Suppressor macrophage treated with lipopolysaccharide for 4 hours (primary cell): ENCODE measurements around the gene TMEM132D.

Experiments
- DNase-seq: peaks from one replicate; pipeline ENCODE4 v3.0.0-alpha.2; 2020

TMEM132D gene

GRCh38 chr12:129527506-129527905 is 376.3 kb downstream of the TMEM132D start:
- DNase-seq = no peak

- no peak for DNase-seq
Measured at GRCh38 chr12:129523621-129524020, 380.2 kb downstream of the TMEM132D start.

DNA sequence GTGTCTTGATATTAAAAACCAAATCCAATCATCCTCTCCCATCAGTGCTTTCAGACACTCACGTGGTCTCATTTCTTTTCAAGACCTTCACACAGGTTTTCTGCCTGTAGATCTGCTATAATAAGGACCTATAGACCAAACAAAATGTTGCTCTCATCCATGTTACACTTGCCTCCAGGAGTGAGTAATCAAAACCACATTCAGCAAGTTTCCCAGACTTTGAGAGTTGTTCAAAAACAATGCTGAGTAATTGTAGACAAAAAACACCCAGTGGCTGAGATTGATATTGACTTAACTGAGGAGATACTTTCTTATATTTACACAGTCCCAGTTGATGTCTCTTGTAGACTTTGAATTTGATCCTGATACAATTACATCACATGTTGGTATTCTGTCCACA is 383.1 kb downstream of the TMEM132D start:
- DNase-seq = no peak

DNA sequence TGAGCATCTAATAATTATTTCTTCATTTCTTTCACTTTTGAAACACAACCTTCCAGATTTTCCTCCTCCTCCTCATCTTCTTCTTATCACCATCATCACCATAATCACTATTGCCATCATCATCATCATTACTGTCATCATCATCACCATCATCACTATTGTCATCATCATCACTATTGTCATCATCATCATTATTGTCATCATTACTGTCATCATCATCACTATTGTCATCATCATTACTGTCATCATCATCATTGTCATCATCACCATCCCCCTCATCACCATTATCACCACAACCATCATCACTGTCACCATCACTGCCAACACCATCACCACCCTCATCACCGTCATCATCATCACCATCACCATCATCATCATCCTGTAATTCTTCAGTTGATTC is 400.0 kb downstream of the TMEM132D start:
- DNase-seq = no peak

GRCh38 chr12:129496226-129496625 is 407.6 kb downstream of the TMEM132D start:
- DNase-seq = no peak

DNA sequence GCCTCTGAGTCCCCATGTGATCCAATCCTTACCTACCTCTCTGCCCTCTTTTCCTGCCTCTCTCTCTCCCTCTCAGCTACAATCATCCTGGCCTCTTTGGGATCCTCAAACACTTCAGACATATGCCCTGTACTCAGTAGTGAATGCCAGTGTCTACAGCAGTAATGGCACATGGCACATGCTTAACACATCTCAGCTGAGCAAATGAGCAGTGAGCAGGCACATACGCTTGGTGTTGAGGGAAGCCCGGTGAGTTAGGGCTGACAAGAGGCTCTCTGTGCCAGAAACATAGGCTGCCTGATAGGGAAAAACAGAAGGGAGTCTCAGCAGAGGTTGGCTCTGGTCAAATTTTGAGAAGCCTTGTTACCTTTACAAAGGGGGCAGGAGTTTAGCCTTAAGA is 409.1 kb downstream of the TMEM132D start:
- DNase-seq = no peak

DNA sequence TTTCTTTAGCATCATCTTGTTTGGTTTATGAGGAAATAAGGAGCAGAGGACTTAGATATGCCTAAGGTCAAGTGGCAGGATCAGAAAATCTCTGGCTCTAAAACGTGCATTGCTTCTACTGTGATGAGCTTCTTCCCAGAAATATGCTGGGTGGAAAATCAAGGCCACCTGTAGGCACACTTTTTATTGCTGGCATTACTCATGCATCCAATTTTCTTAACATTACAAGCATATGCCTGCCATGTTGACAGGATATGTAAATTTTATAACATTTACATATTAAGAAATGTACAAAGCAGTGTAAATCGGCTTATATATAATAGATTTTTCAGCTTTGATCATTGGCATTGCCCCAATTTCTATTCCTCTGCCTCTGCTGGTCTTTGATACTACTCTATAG is 409.6 kb downstream of the TMEM132D start:
- no peak for DNase-seq

- DNase-seq = no peak
Measured at GRCh38 chr12:129489100-129489676, 414.6 kb downstream of the TMEM132D start.

- no peak for DNase-seq
Measured at GRCh38 chr12:129486931-129487330, 416.9 kb downstream of the TMEM132D start.

DNA sequence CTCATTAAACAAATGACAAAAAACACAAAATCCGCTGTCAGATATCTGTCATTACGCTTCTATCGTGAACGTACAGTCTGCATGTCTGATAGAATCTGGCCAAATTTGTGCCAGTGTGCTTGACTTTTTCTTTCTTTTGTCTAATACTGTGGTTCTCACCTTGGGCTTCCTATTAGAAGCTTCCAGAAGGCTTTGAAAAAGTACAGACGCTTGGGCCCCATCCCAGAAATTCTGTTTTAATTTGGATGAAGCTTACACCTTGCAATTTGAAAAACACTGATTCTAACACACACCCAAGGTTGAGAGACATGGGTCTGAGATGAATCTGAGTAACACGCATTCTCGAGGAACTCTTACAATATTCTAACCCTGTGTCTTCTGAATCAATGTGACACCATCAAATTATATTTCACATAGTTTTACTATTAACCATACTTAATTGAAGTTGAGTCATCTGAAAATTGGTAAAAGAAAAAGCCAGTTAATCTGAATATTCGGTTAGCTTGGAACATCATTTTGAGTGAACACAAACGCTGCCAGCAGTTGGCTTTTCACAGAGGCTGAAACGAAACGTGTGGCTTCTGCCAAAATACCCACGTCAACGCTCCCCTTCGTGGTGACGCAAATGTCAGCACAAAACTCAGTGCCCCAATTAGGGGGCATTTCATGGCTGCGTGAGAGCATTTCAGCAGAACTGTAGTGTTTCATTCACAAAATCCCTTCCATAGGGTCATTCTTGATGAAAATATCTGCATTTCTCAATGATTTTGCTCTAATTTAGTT is 420.5 kb downstream of the TMEM132D start:
- DNase-seq = no peak

DNA sequence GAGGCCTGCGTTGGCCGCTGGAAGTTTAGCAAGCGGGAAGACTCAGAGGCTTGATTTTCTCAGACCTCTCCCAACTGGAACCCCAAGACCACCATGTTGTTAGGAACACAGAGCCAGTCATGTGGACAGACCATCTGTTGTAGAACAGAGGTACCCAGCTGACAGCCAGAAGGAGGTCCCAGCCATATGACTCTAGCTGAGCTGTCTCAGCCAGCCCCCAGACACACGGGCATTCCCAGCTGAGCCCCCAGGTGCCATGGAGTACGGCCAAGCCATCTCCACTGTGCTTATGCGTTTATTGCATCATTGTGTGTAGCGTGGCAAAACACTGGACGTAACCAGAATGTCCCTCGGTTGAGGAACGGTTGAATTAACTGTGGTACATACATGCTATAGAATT is 421.9 kb downstream of the TMEM132D start:
- DNase-seq = no peak

DNA sequence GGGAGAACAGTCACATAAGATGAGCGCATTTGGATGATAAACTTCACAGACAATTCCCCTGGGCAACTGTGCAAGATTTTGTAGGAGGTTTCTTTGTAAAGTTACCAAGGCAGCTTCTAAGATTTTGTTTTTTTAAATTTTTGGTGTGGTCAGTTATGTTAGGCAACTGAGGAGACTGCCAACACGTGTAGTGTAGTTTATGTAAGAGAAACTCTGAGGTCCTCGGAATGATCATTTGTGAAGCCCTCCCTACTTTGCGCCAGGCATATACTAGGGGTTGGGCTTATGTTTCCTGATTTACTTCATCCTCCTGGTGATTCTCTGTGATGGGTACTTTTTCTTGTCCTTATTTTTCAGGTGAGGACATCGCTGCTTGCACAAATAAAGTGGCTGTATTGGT is 433.6 kb downstream of the TMEM132D start:
- DNase-seq = no peak

GRCh38 chr12:129467726-129468125 is 436.1 kb downstream of the TMEM132D start:
- no peak for DNase-seq

- no peak for DNase-seq
Measured at GRCh38 chr12:129467289-129467688, 436.5 kb downstream of the TMEM132D start.

- no peak for DNase-seq
Measured at GRCh38 chr12:129466499-129466898, 437.3 kb downstream of the TMEM132D start.

- DNase-seq = no peak
Measured at GRCh38 chr12:129459886-129460285, 443.9 kb downstream of the TMEM132D start.

DNA sequence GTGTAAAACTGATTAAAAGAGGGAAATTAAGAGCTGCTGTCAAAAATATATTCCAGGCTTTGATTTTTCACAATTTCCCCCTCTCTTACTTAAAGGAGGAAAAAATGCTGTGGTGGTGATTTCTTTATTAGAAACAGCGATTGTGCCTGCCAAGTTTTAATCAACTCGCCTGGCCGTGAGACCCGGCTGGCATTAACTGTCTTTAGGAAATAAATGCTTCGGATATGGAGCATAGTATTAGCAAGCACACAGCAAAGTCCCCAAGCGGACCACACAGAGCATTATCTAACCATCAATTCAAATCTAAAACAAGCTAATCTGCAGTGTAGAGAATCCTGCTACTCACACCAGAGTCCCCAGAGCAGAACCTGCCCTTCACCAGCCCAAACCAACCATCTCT is 457.1 kb downstream of the TMEM132D start:
- no peak for DNase-seq

- DNase-seq = no peak
Measured at GRCh38 chr12:129440278-129440677, 463.5 kb downstream of the TMEM132D start.

GRCh38 chr12:129434790-129435189 is 469.0 kb downstream of the TMEM132D start:
- no peak for DNase-seq

DNA sequence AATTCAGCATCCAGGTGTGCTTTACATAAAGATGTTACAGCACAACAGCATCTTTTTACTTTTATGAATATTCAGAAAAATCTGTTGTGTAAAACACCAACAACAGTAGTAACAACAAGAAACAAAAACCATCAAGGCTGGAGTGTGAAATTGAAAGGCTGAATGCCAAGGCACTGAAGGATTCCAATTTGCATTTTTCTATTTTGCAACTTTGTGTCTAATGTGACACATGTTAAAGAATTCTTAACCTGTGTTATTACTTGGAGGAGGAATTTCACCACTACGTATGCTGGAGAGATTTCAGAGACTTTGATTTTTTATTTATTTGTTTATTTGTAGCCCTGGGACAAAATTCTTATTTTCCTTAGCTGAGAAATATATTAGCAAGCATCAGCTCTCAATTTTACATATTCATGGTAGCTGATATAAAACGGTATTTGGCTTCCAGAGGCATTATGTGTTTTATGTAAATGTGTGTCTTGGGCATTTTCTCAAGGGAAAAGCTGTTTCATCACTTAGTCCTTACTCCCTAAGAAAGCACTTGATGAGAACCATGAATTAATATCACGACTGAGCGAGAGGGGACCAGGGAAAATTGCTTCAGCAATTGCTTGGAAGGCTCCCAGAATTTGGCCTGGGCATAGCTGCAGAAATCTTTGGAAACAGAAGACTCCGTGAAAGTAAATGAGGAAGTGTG is 475.4 kb downstream of the TMEM132D start:
- no peak for DNase-seq

- no peak for DNase-seq
Measured at GRCh38 chr12:129423041-129423580, 480.7 kb downstream of the TMEM132D start.

DNA sequence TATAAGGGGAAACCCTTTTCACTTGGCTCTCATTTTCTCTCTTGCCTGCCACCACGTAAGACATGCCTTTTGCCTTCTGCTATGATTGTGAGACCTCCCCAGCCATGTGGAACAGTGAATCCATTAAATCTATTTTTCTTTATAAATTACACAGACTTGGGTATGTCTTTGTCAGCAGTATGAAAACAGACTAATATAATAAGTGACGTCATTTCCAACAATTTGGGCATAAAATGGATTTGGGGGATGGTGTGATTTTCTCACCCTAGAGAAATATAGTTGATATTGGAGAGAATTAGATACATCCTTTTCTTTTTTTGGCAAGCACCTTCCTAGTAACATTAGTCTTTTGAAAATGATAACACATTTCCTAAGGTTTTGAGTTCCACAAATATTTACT is 490.5 kb downstream of the TMEM132D start:
- no peak for DNase-seq

DNA sequence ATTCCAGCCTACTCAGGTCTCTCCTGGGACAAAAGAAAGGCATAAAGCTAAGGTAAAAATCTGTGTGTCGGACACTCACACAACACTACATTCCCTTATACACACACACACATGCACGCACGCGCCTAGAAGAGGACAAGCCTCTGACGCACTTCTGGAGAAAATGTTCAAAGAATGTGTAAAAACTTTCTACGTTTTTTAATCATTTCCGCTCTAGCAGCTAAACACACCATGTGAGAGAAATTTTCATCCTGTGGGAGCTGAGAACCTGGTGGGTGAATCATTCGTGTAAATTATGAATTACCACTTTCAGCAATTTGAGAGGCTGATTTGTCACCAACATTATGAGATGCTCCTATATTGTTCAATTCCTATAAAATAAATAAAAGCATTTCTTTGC is 494.5 kb downstream of the TMEM132D start:
- DNase-seq = no peak

DNA sequence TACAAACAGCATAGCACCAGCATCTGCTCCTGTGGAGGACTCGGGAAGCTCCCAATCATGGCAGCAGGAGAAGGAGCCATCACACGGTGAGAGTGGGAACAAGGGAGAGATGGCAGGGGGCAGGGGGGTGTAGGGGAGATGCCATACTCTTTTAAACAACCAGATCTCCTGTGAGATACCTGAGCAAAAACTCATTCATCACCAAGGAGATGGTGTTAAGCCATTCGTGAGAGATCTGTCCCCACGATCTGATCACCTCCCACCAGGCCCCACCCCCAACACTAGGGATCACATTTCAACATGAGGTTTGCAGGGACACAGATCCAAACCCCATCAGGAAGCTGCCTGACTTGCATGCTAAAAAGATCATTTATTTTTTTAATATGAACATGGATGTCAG is 499.3 kb downstream of the TMEM132D start:
- no peak for DNase-seq
